Tibial nerve (tissue), 4 donors: ENCODE data around the gene ANKRD53. TPM values are rescaled to one million over a fixed set of nuclear protein-coding genes. Genes with fewer than 3 reads are reported as not detected.

ENCODE experiments used
- DNase-seq, 2 donors: peaks; one replicate each; pipeline ENCODE4 v3.0.0-alpha.2; 2019; ENCODE audit warnings: low spot score in 2 of 2
- H3K27ac ChIP-seq, 4 donors: fragments of 200-600 bp; sonication (generic) in 3 of 4; one replicate each; pipeline ENCODE4 v1.5.1; 2017 to 2019; ENCODE audit warnings: mild to moderate bottlenecking in 1 of 4
- H3K27me3 ChIP-seq, 2 donors: fragments of 200-600 bp; sonication (generic) in 1 of 2; one replicate each; pipeline versions ENCODE4 v1.5.1 to v1.6.0; 2017 to 2019
- H3K36me3 ChIP-seq, 3 donors: fragments of 200-600 bp; sonication (generic); one replicate each; pipeline ENCODE4 v1.5.1; 2018 to 2019
- H3K4me1 ChIP-seq, 4 donors: fragments of 200-600 bp; sonication (generic) in 3 of 4; one replicate each; pipeline ENCODE4 v1.5.1; 2017 to 2019
- H3K4me3 ChIP-seq, 4 donors: fragments of 200-600 bp; sonication (generic) in 3 of 4; one replicate each; pipeline ENCODE4 v1.5.1; 2017 to 2019; ENCODE audit warnings: mild to moderate bottlenecking in 1 of 4, moderate library complexity in 1 of 4
- H3K9me3 ChIP-seq, 4 donors: fragments of 200-600 bp; sonication (generic) in 3 of 4; one replicate each; pipeline ENCODE4 v1.5.1; 2017 to 2019
- CTCF ChIP-seq, 5 experiments: fragments of 200-600 bp in 3 of 5; fragments of 450-650 bp in 2 of 5; sonication (generic) in 3 of 5; IDR thresholded peaks; one replicate each; pipeline ENCODE4 v1.5.1; 2016 to 2019; ENCODE audit warnings: antibody characterized with exemption in 5 of 5, mild to moderate bottlenecking in 3 of 5, moderate library complexity in 2 of 5
- EP300 ChIP-seq, 2 donors: sonication (generic); formaldehyde crosslinking; IDR thresholded peaks; one replicate each; pipeline ENCODE4 v1.6.1; 2017; ENCODE audit warnings: antibody characterized with exemption in 2 of 2, mild to moderate bottlenecking in 1 of 2
- POLR2A ChIP-seq, 2 donors: fragments of 450-650 bp; IDR thresholded peaks; one replicate each; pipeline ENCODE4 v1.6.1; 2017; ENCODE audit warnings: antibody characterized with exemption in 2 of 2, mild to moderate bottlenecking in 2 of 2, moderate library complexity in 2 of 2
- WGBS, 2 donors: methylation state at CpG; one replicate each; pipeline ENCODE4 v1.1.5; 2018; 5-methylcytosine and 5-hydroxymethylcytosine counted together
- total RNA-seq, 4 donors: library from RNA; depleted of rRNA; stranded (reverse); fragments of >200 nt; gene quantifications; one replicate each; pipeline ENCODE4 v1.1.0, GENCODE V29; 2016

ANKRD53 gene
- total RNA-seq, 4 donors from 2014 or later: 1.3 to 9.0 (median 2.7) TPM

- WGBS, 2 donors: 92 to 98% methylated on average over 3 of the region's 3 CpGs
- Histone ChIP-seq H3K27me3 (no peaks in the 10 kb centered on the region), H3K4me3 (no peak overlapping the region), H3K27ac (no peak overlapping the region), H3K4me1 (peaks cover 0 to 27% (median 11%) of the 10 kb centered on the region in 4 donors), H3K36me3 (no peaks in the 10 kb centered on the region), H3K9me3 (no peaks in the 10 kb centered on the region)
- no peak for DNase-seq
- no peak for TF ChIP-seq EP300 (IDR thresholded peaks at IDR 0.05)
- TF ChIP-seq POLR2A (IDR thresholded peaks at IDR 0.05): no peak
- no peak for TF ChIP-seq CTCF (IDR thresholded peaks at IDR 0.05)
Observed at GRCh38 chr2:70974592-70974991, 3.8 kb upstream of the ANKRD53 start.

GRCh38 chr2:70975237-70975636 is 3.2 kb upstream of the ANKRD53 start:
- no peak overlapping the region for H3K4me3 ChIP-seq
- no peaks in the 10 kb centered on the region for H3K27me3 ChIP-seq
- peaks cover 0 to 27% (median 11%) of the 10 kb centered on the region in 4 donors for H3K4me1 ChIP-seq
- H3K27ac ChIP-seq: no peak overlapping the region
- 90 to 93% methylated on average over 2 of the region's 2 CpGs for WGBS, 2 donors
- no peaks in the 10 kb centered on the region for H3K36me3 ChIP-seq
- H3K9me3 ChIP-seq: no peaks in the 10 kb centered on the region
- DNase-seq: no peak
- TF ChIP-seq EP300 (IDR thresholded peaks at IDR 0.05) (no peak), CTCF (IDR thresholded peaks at IDR 0.05) (no peak), POLR2A (IDR thresholded peaks at IDR 0.05) (no peak)

GRCh38 chr2:70977605-70978205 is 725 bp upstream of the ANKRD53 start:
- WGBS, 2 donors: 21 to 25% methylated on average over 14 of the region's 14 CpGs
- DNase-seq: peak; percentile 32 to 48
- TF ChIP-seq EP300 (IDR thresholded peaks at IDR 0.05): peak in 1 of 2 donors; percentile 44
- TF ChIP-seq CTCF (IDR thresholded peaks at IDR 0.05): no peak
- TF ChIP-seq POLR2A (IDR thresholded peaks at IDR 0.05): peak in 1 of 2 donors; percentile 12
- H3K4me1 ChIP-seq: peaks cover 0 to 27% (median 11%) of the 10 kb centered on the region in 4 donors
- H3K27ac ChIP-seq: peak overlapping the region; percentile 81 to 90 (median 88)
- H3K27me3 ChIP-seq: no peaks in the 10 kb centered on the region
- H3K4me3 ChIP-seq: peak overlapping the region; percentile 48 to 83 (median 54)
- peaks cover 0 to 9% (median 0%) of the 10 kb centered on the region in 3 donors for H3K36me3 ChIP-seq
- H3K9me3 ChIP-seq: no peaks in the 10 kb centered on the region

- Histone ChIP-seq H3K27me3 (no peaks in the 10 kb centered on the region), H3K27ac (peak overlapping the region; percentile 73 to 90 (median 84)), H3K9me3 (no peaks in the 10 kb centered on the region), H3K4me1 (peaks cover 0 to 27% (median 11%) of the 10 kb centered on the region in 4 donors), H3K4me3 (peak overlapping the region; percentile 48 to 83 (median 54)), H3K36me3 (peaks cover 0 to 22% (median 0%) of the 10 kb centered on the region in 3 donors)
- TF ChIP-seq CTCF (IDR thresholded peaks at IDR 0.05): no peak
- TF ChIP-seq EP300 (IDR thresholded peaks at IDR 0.05): no peak
- TF ChIP-seq POLR2A (IDR thresholded peaks at IDR 0.05): no peak
- WGBS, 2 donors: 33 to 78% methylated on average over 4 to 15 of the region's 19 CpGs
- DNase-seq: no peak
Observed at GRCh38 chr2:70979180-70979488, 704 bp downstream of the ANKRD53 start.

- no peaks in the 10 kb centered on the region for H3K27me3 ChIP-seq
- peaks cover 0 to 29% (median 13%) of the 10 kb centered on the region in 4 donors for H3K4me1 ChIP-seq
- WGBS, 2 donors: 97 to 99% methylated on average over 6 to 8 of the region's 9 CpGs
- TF ChIP-seq CTCF (IDR thresholded peaks at IDR 0.05): no peak
- TF ChIP-seq EP300 (IDR thresholded peaks at IDR 0.05): no peak
- TF ChIP-seq POLR2A (IDR thresholded peaks at IDR 0.05): no peak
- H3K4me3 ChIP-seq: no peak overlapping the region
- H3K36me3 ChIP-seq: peaks cover 0 to 23% (median 0%) of the 10 kb centered on the region in 3 donors
- peak overlapping the region in 2 of 4 donors; percentile 86 to 90 for H3K27ac ChIP-seq
- DNase-seq: no peak
- H3K9me3 ChIP-seq: no peaks in the 10 kb centered on the region
Observed at GRCh38 chr2:70979626-70980025, 1.2 kb downstream of the ANKRD53 start.
